ENCODE measurements around the gene INO80E.

INO80E gene

GRCh38 chr16:29993191-29993902 lies 2.7 kb upstream of the INO80E start:
- no peak for DNase-seq (ENCODE audit: low read depth)

- no peak for DNase-seq (ENCODE audit: low read depth)
Measured at GRCh38 chr16:29993903-29994599, 2.0 kb upstream of the INO80E start.

- peak; percentile 69 for DNase-seq (ENCODE audit: low read depth)
Measured at GRCh38 chr16:29994600-29995323, 1.3 kb upstream of the INO80E start.

- DNase-seq (ENCODE audit: low read depth): peak; percentile 66
Measured at GRCh38 chr16:29995324-29995910, 624 bp upstream of the INO80E start, which contains the start of gene HIRIP3. Gene HIRIP3 (minus strand): TSS chr16:29995617. CDS start chr16:29995605, 12 bp downstream.

GRCh38 chr16:29996766-29997250 lies 767 bp downstream of the INO80E start:
- DNase-seq (ENCODE audit: low read depth): no peak

- no peak for DNase-seq (ENCODE audit: low read depth)
Measured at GRCh38 chr16:29999605-30000004, 3.6 kb downstream of the INO80E start.

GRCh38 chr16:30000735-30001631 lies 4.9 kb downstream of the INO80E start:
- no peak for DNase-seq (ENCODE audit: low read depth)

GRCh38 chr16:30002614-30003346 lies 6.7 kb downstream of the INO80E start:
- DNase-seq (ENCODE audit: low read depth): no peak

GRCh38 chr16:30003670-30004423 lies 7.8 kb downstream of the INO80E start:
- DNase-seq (ENCODE audit: low read depth): no peak

- no peak for DNase-seq (ENCODE audit: low read depth)
Measured at GRCh38 chr16:30004424-30004776, 8.4 kb downstream of the INO80E start.

- DNase-seq (ENCODE audit: low read depth): no peak
Measured at GRCh38 chr16:30004811-30005242, 8.8 kb downstream of the INO80E start.

GRCh38 chr16:30005341-30006094 lies 9.5 kb downstream of the INO80E start:
- peak; percentile 36 for DNase-seq (ENCODE audit: low read depth)

GRCh38 chr16:30006095-30006473 lies 10.0 kb downstream of the INO80E start:
- no peak for DNase-seq (ENCODE audit: low read depth)

- DNase-seq (ENCODE audit: low read depth): no peak
Measured at GRCh38 chr16:30006659-30007377, 10.8 kb downstream of the INO80E start.

GRCh38 chr16:30007378-30007895 lies 11.4 kb downstream of the INO80E start:
- DNase-seq (ENCODE audit: low read depth): no peak

- no peak for DNase-seq (ENCODE audit: low read depth)
Measured at GRCh38 chr16:30009085-30009862, 13.2 kb downstream of the INO80E start.

All from iris pigment epithelial cell (primary cell).